Osteocyte (in vitro differentiated cells): ENCODE measurements around the gene TUFM. TPM values are rescaled to one million over a fixed set of nuclear protein-coding genes. Genes with fewer than 3 reads are reported as not detected.

Experiments used
- DNase-seq: peaks from one replicate; pipeline ENCODE4 v3.0.0; 2021; ENCODE audit warnings: mixed read lengths; ENCODE audit not compliant: unreplicated experiment; ENCODE audit errors: extremely low spot score
- H3K27ac Mint-ChIP-seq: one replicate; pipeline ENCODE4 v1.8.0; 2021; ENCODE audit warnings: mild to moderate bottlenecking, mixed read lengths; ENCODE audit not compliant: unreplicated experiment
- H3K27me3 Mint-ChIP-seq: one replicate; pipeline ENCODE4 v1.8.0; 2021; ENCODE audit warnings: mixed read lengths; ENCODE audit not compliant: unreplicated experiment
- H3K36me3 Mint-ChIP-seq: one replicate; pipeline ENCODE4 v1.8.0; 2021; ENCODE audit warnings: mixed read lengths; ENCODE audit not compliant: unreplicated experiment
- H3K4me1 Mint-ChIP-seq: one replicate; pipeline ENCODE4 v1.8.0; 2021; ENCODE audit warnings: mixed read lengths; ENCODE audit not compliant: unreplicated experiment
- H3K4me3 Mint-ChIP-seq: one replicate; pipeline ENCODE4 v1.8.0; 2021; ENCODE audit warnings: mild to moderate bottlenecking, moderate library complexity, mixed read lengths; ENCODE audit not compliant: unreplicated experiment
- H3K9me3 Mint-ChIP-seq: one replicate; pipeline ENCODE4 v1.8.0; 2021; ENCODE audit warnings: mixed read lengths; ENCODE audit not compliant: unreplicated experiment
- CTCF ChIP-seq: fragments of 200-600 bp; sonication (generic); IDR thresholded peaks from 2 replicates; pipeline ENCODE4 v1.5.0; 2021; ENCODE audit warnings: antibody characterized with exemption, mild to moderate bottlenecking, moderate library complexity
- total RNA-seq: library from RNA; stranded (reverse); gene quantifications from 2 replicates; pipeline ENCODE4 v1.2.1, GENCODE V29; 2021

TUFM gene
- total RNA-seq, 1 donor from 2014 or later: 122 TPM

GRCh38 chr16:28865722-28866453 is 19.7 kb upstream of the TUFM start:
- Mint-ChIP-seq H3K4me1 (peaks cover 24% of the 10 kb centered on the region), H3K27me3 (no peaks in the 10 kb centered on the region), H3K36me3 (peaks cover 22% of the 10 kb centered on the region), H3K27ac (peak overlapping the region; percentile 50), H3K9me3 (no peaks in the 10 kb centered on the region), H3K4me3 (no peak overlapping the region)
- TF ChIP-seq CTCF: no peak
- no peak for DNase-seq

- H3K27ac Mint-ChIP-seq: peak overlapping the region; percentile 50
- no peaks in the 10 kb centered on the region for H3K9me3 Mint-ChIP-seq
- H3K4me1 Mint-ChIP-seq: peaks cover 24% of the 10 kb centered on the region
- H3K27me3 Mint-ChIP-seq: no peaks in the 10 kb centered on the region
- DNase-seq: no peak
- peak overlapping the region; percentile 98 for H3K4me3 Mint-ChIP-seq
- H3K36me3 Mint-ChIP-seq: peaks cover 20% of the 10 kb centered on the region
- TF ChIP-seq CTCF: no peak
Observed at GRCh38 chr16:28865001-28865688, 19.0 kb upstream of the TUFM start.

GRCh38 chr16:28863929-28864793 is 18.0 kb upstream of the TUFM start:
- no peak for DNase-seq
- H3K27me3 Mint-ChIP-seq: no peaks in the 10 kb centered on the region
- H3K4me3 Mint-ChIP-seq: peak overlapping the region; percentile 98
- H3K36me3 Mint-ChIP-seq: peaks cover 10% of the 10 kb centered on the region
- no peaks in the 10 kb centered on the region for H3K9me3 Mint-ChIP-seq
- no peak for TF ChIP-seq CTCF
- H3K27ac Mint-ChIP-seq: peak overlapping the region; percentile 99
- H3K4me1 Mint-ChIP-seq: peaks cover 24% of the 10 kb centered on the region

GRCh38 chr16:28859326-28859725 is 13.2 kb upstream of the TUFM start:
- Mint-ChIP-seq H3K4me1 (peaks cover 10% of the 10 kb centered on the region), H3K9me3 (no peaks in the 10 kb centered on the region), H3K27ac (peak overlapping the region; percentile 62), H3K36me3 (no peaks in the 10 kb centered on the region), H3K27me3 (no peaks in the 10 kb centered on the region), H3K4me3 (no peak overlapping the region)
- TF ChIP-seq CTCF: no peak
- no peak for DNase-seq
